Activated CD8-positive, alpha-beta T cell treated with anti-CD3 and anti-CD28 coated beads for 36 hours (primary cell): Measurements from ENCODE around the gene COBL. TPM values are rescaled to one million over a fixed set of nuclear protein-coding genes. Genes with fewer than 3 reads are reported as not detected.

Experiments
- ATAC-seq: fragments of 200-7000 bp; cut with Tn5 transposase; one replicate; pipeline ENCODE4 v1.10.0; 2021; ENCODE audit warnings: mild to moderate bottlenecking, moderate library complexity
- CTCF ChIA-PET: fragments of 350-600 bp; sonication (Branson Sonifier 250); formaldehyde crosslinking; loops from one replicate; lab custom pipeline; 2021; ENCODE audit warnings: antibody characterized with exemption; lab: Charles Lee
- POLR2A ChIA-PET: fragments of 350-600 bp; sonication (Branson Sonifier 250); formaldehyde crosslinking; loops from one replicate; lab custom pipeline; 2021; ENCODE audit warnings: antibody characterized with exemption; lab: Charles Lee
- DNase-seq: peaks from one replicate; pipeline ENCODE4 v3.0.0-alpha.2; 2020
- H3K27ac Mint-ChIP-seq: one replicate; pipeline ENCODE4 v1.8.0; 2021; ENCODE audit warnings: mild to moderate bottlenecking, mixed read lengths
- H3K27me3 Mint-ChIP-seq: one replicate; pipeline ENCODE4 v1.8.0; 2021; ENCODE audit warnings: mixed read lengths
- H3K36me3 Mint-ChIP-seq: one replicate; pipeline ENCODE4 v1.8.0; 2021; ENCODE audit warnings: low read depth, mixed read lengths
- H3K4me1 Mint-ChIP-seq: one replicate; pipeline ENCODE4 v1.8.0; 2021; ENCODE audit warnings: low read depth, mixed read lengths
- H3K4me3 Mint-ChIP-seq: one replicate; pipeline ENCODE4 v1.8.0; 2021; ENCODE audit warnings: mild to moderate bottlenecking, moderate library complexity, mixed read lengths
- H3K9me3 Mint-ChIP-seq: one replicate; pipeline ENCODE4 v1.8.0; 2021; ENCODE audit warnings: mixed read lengths
- intact Hi-C: fragments of 100-400 bp; cut with micrococcal nuclease; formaldehyde crosslinking; loops from one replicate; pipeline ENCODE4 v1.10.0; 2022
- total RNA-seq, 2 experiments: library from RNA; stranded (reverse); gene quantifications; one replicate each; pipeline ENCODE4 v1.2.3, GENCODE V29; 2021
- TF ChIP-seq, protein P1 (sequence below): fragments of 200-600 bp; IDR thresholded peaks from one replicate; pipeline ENCODE4 v1.8.0; 2022; ENCODE audit warnings: antibody characterized with exemption, mild to moderate bottlenecking

COBL gene
- total RNA-seq, 2 experiments from 2014 or later, result not detected

DNA sequence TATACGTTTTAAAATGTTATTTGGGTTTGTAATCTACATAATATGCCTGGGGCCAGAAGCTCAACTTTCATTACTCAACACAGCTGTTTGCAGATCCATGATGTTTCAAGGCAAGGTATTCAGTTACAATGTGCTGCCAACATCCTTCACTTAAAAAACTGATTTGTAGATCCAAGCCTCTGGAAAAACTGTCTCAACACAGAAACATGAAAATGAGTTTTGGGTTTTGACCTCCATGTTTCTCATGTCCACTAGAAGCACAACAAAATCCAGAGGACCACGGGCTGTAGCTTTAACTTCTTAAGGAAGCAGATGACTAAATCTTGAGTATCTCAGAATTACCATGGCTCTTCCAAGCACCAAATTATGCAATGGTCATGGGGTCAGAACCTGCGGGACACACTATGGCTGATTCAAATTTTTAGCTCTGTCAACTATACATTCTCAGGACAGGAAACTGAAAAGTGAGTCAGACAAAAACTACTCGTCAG lies 286.9 kb downstream of the COBL start:
- Mint-ChIP-seq H3K27ac (no peak overlapping the region), H3K4me1 (no peaks in the 10 kb centered on the region), H3K27me3 (no peaks in the 10 kb centered on the region), H3K4me3 (no peak overlapping the region), H3K9me3 (no peaks in the 10 kb centered on the region), H3K36me3 (no peaks in the 10 kb centered on the region)
- ChIA-PET CTCF (interaction anchor here (1.5 kb wide), 1 partner anchor 131 kb away, joined by 4 read pairs; no protein-coding TSS in a partner anchor), POLR2A (no interaction called here)
- no peak for DNase-seq
- intact Hi-C loops, result no loop called here
- no peak for ATAC-seq
- TF ChIP-seq, protein P1, sequence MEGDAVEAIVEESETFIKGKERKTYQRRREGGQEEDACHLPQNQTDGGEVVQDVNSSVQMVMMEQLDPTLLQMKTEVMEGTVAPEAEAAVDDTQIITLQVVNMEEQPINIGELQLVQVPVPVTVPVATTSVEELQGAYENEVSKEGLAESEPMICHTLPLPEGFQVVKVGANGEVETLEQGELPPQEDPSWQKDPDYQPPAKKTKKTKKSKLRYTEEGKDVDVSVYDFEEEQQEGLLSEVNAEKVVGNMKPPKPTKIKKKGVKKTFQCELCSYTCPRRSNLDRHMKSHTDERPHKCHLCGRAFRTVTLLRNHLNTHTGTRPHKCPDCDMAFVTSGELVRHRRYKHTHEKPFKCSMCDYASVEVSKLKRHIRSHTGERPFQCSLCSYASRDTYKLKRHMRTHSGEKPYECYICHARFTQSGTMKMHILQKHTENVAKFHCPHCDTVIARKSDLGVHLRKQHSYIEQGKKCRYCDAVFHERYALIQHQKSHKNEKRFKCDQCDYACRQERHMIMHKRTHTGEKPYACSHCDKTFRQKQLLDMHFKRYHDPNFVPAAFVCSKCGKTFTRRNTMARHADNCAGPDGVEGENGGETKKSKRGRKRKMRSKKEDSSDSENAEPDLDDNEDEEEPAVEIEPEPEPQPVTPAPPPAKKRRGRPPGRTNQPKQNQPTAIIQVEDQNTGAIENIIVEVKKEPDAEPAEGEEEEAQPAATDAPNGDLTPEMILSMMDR, result no peak

DNA sequence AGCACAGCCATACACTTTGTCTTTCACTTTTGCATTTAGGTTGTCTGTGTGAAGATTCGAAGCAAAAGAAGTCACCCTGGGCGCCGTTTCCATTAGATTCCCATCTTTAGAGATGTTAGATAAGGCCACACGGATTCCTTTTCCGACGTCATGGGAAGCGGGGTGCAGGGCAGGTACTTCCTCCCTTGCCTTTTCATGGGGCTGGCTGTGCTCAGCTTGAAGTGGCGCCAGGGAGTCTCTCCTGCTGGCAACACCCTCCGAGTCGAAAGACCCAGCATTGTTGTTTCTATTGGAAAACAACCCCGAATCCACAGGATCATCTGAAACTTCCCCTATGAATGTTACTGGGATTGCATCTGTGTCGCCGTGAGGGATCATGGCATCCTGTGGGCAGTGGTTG lies 287.5 kb downstream of the COBL start:
- Mint-ChIP-seq H3K9me3 (no peaks in the 10 kb centered on the region), H3K36me3 (no peaks in the 10 kb centered on the region), H3K27me3 (no peaks in the 10 kb centered on the region), H3K4me1 (no peaks in the 10 kb centered on the region), H3K4me3 (no peak overlapping the region), H3K27ac (no peak overlapping the region)
- ATAC-seq, result no peak
- TF ChIP-seq, protein P1, result no peak
- ChIA-PET POLR2A (no interaction called here), CTCF (interaction anchor here (1.5 kb wide), 1 partner anchor 132 kb away, joined by 4 read pairs; no protein-coding TSS in a partner anchor)
- intact Hi-C loops, result no loop called here
- no peak for DNase-seq

DNA sequence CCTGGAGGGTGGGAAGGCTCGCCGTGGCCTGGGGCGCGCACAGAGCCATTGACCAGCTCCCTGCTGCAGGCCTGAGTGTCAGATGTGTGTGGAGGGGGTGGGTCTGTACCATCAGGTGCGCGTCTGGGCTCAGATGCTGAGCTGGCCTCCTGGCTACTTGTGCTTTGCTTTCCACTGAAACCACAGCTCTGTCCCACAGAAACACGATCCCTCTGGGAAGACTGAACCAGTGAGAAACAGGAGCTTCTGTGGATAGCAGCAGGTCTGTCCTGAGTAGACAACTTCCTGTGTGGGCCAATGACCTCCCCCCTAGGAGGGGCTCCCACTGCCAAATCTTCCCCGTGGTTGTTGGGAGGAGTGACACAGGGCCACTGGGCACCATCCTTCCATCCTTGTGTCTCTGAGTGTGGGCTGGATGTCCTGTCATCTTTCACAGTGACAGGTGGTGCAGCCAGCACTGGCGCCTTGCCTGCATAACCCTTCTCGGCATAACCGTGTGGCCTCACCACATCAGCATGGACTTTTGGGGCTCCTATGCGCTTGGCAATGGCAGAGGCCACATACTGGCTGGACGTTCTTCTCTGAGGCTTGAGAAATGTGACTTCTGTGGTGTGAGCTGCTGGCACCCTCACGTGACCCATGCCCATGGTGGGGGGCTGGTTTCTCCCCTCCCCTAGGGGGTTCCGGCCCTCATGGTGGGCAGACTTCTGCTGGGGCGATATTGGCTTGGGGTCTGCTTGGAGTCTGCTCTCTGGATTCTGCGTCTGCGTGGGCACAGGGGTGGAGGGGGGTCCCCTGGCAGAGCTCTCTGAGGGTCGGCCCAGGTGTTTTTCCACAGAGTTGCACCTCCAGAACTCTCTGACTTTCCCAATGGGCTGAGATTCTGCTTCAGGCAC lies 288.4 kb downstream of the COBL start:
- no peaks in the 10 kb centered on the region for H3K9me3 Mint-ChIP-seq
- intact Hi-C loops, result no loop called here
- TF ChIP-seq, protein P1, result no peak
- H3K4me1 Mint-ChIP-seq, result no peaks in the 10 kb centered on the region
- POLR2A ChIA-PET, result no interaction called here
- no peaks in the 10 kb centered on the region for H3K27me3 Mint-ChIP-seq
- no peak overlapping the region for H3K4me3 Mint-ChIP-seq
- no peak overlapping the region for H3K27ac Mint-ChIP-seq
- CTCF ChIA-PET, result no interaction called here
- DNase-seq (no peak), ATAC-seq (no peak)
- H3K36me3 Mint-ChIP-seq, result no peaks in the 10 kb centered on the region

DNA sequence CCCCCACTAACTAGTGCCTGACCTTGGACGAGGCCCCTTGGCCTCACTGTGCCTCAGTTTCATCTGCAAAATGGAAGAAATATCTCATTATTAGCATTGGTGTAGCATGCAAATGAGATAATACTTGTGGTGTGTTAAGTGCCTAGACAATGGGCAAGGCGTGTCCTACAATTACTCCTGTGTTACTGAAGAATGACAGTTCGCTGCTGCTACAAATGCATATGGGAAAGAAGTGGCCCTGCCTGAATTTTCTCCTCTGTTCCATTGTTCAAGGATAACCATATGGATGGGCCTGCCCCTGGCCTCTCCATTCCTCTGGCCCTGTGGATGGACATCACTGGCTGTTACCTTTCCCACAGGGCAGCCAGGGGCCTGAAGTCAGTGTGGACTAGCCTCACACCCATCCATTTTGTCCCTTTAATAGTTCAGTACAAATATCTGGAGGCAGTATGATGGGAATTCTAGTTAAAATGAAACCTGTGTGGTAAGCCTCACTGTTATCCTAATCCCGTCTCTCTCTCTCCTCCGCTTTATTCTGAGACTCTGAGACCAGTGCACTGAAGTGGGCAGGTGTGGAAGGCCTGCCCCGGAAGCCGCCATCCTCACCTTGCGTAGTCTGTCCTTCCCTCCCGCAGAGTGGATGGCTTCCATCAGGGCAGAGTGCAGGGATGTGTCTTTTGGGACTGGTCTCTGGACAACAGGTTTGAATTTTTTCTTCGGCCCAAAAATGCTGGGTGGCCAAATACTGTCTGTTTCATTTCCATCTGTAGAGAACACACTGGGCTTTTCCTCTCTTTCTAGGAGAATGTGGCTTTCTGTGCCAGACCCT lies 289.3 kb downstream of the COBL start:
- TF ChIP-seq, protein P1, result no peak
- Mint-ChIP-seq H3K27ac (no peak overlapping the region), H3K4me3 (no peak overlapping the region), H3K4me1 (no peaks in the 10 kb centered on the region), H3K27me3 (no peaks in the 10 kb centered on the region), H3K9me3 (no peaks in the 10 kb centered on the region), H3K36me3 (no peaks in the 10 kb centered on the region)
- ChIA-PET CTCF (no interaction called here), POLR2A (no interaction called here)
- intact Hi-C loops, result no loop called here
- ATAC-seq, result no peak
- DNase-seq, result no peak
